ENCODE results near the gene CD1E. TPM values are rescaled to one million over a fixed set of nuclear protein-coding genes. Genes with fewer than 3 reads are reported as not detected.

CD1E gene
- total and polyA plus RNA-seq, 4 donors, result not detected

Other genes starting within 250 kb of the CD1E start
- 1 to 10 TPM; 2.0 to 3.3 TPM for gene CD1D, start 173.0 kb upstream of the CD1E start, total RNA-seq
- under 1 TPM; 0.59 to 0.63 TPM for gene CD1D, start 173.0 kb upstream of the CD1E start, polyA plus RNA-seq
- not detected for gene CD1A, start 99.5 kb upstream of the CD1E start, total RNA-seq
- gene CD1A, start 99.5 kb upstream of the CD1E start, polyA plus RNA-seq, result under 1 TPM in 1 of 2 donors, not detected in 1; 0.20 TPM
- gene CD1C, start 64.0 kb upstream of the CD1E start, total RNA-seq, result 1 to 10 TPM in 1 of 2 donors, not detected in 1; 1.3 TPM
- under 1 TPM in 1 of 2 donors, not detected in 1; 0.25 TPM for gene CD1C, start 64.0 kb upstream of the CD1E start, polyA plus RNA-seq
- not detected for gene CD1B, start 22.4 kb upstream of the CD1E start, total RNA-seq
- gene CD1B, start 22.4 kb upstream of the CD1E start, polyA plus RNA-seq, result not detected
- gene OR10T2, start 45.6 kb downstream of the CD1E start, total RNA-seq, result not detected
- not detected for gene OR10T2, start 45.6 kb downstream of the CD1E start, polyA plus RNA-seq
- gene OR10K2, start 72.3 kb downstream of the CD1E start, total RNA-seq, result not detected
- not detected for gene OR10K2, start 72.3 kb downstream of the CD1E start, polyA plus RNA-seq
- under 1 TPM in 1 of 2 donors, not detected in 1; 0.09 TPM for gene OR10K1, start 107.9 kb downstream of the CD1E start, total RNA-seq
- not detected for gene OR10K1, start 107.9 kb downstream of the CD1E start, polyA plus RNA-seq
- gene OR10R2, start 118.3 kb downstream of the CD1E start, total RNA-seq, result not detected
- not detected for gene OR10R2, start 118.3 kb downstream of the CD1E start, polyA plus RNA-seq
- not detected for gene OR6Y1, start 200.5 kb downstream of the CD1E start, total RNA-seq
- under 1 TPM in 1 of 2 donors, not detected in 1; 0.50 TPM for gene OR6Y1, start 200.5 kb downstream of the CD1E start, polyA plus RNA-seq
- not detected for gene OR6P1, start 216.7 kb downstream of the CD1E start, total RNA-seq
- under 1 TPM in 1 of 2 donors, not detected in 1; 0.13 TPM for gene OR6P1, start 216.7 kb downstream of the CD1E start, polyA plus RNA-seq
- gene OR10X1, start 226.0 kb downstream of the CD1E start, total RNA-seq, result not detected
- not detected for gene OR10X1, start 226.0 kb downstream of the CD1E start, polyA plus RNA-seq

Measured in aorta (tissue), 4 donors.